ENCODE measurements around the gene TAF11L6. TPM values are rescaled to one million over a fixed set of nuclear protein-coding genes. Genes with fewer than 3 reads are reported as not detected.

The TAF11L6 gene
- total and polyA plus RNA-seq, 2 of the 8 experiments (the other 6 are each of a cell fraction or from before 2014, with no cell fraction given), result not detected

- TF ChIP-seq, protein P1, sequence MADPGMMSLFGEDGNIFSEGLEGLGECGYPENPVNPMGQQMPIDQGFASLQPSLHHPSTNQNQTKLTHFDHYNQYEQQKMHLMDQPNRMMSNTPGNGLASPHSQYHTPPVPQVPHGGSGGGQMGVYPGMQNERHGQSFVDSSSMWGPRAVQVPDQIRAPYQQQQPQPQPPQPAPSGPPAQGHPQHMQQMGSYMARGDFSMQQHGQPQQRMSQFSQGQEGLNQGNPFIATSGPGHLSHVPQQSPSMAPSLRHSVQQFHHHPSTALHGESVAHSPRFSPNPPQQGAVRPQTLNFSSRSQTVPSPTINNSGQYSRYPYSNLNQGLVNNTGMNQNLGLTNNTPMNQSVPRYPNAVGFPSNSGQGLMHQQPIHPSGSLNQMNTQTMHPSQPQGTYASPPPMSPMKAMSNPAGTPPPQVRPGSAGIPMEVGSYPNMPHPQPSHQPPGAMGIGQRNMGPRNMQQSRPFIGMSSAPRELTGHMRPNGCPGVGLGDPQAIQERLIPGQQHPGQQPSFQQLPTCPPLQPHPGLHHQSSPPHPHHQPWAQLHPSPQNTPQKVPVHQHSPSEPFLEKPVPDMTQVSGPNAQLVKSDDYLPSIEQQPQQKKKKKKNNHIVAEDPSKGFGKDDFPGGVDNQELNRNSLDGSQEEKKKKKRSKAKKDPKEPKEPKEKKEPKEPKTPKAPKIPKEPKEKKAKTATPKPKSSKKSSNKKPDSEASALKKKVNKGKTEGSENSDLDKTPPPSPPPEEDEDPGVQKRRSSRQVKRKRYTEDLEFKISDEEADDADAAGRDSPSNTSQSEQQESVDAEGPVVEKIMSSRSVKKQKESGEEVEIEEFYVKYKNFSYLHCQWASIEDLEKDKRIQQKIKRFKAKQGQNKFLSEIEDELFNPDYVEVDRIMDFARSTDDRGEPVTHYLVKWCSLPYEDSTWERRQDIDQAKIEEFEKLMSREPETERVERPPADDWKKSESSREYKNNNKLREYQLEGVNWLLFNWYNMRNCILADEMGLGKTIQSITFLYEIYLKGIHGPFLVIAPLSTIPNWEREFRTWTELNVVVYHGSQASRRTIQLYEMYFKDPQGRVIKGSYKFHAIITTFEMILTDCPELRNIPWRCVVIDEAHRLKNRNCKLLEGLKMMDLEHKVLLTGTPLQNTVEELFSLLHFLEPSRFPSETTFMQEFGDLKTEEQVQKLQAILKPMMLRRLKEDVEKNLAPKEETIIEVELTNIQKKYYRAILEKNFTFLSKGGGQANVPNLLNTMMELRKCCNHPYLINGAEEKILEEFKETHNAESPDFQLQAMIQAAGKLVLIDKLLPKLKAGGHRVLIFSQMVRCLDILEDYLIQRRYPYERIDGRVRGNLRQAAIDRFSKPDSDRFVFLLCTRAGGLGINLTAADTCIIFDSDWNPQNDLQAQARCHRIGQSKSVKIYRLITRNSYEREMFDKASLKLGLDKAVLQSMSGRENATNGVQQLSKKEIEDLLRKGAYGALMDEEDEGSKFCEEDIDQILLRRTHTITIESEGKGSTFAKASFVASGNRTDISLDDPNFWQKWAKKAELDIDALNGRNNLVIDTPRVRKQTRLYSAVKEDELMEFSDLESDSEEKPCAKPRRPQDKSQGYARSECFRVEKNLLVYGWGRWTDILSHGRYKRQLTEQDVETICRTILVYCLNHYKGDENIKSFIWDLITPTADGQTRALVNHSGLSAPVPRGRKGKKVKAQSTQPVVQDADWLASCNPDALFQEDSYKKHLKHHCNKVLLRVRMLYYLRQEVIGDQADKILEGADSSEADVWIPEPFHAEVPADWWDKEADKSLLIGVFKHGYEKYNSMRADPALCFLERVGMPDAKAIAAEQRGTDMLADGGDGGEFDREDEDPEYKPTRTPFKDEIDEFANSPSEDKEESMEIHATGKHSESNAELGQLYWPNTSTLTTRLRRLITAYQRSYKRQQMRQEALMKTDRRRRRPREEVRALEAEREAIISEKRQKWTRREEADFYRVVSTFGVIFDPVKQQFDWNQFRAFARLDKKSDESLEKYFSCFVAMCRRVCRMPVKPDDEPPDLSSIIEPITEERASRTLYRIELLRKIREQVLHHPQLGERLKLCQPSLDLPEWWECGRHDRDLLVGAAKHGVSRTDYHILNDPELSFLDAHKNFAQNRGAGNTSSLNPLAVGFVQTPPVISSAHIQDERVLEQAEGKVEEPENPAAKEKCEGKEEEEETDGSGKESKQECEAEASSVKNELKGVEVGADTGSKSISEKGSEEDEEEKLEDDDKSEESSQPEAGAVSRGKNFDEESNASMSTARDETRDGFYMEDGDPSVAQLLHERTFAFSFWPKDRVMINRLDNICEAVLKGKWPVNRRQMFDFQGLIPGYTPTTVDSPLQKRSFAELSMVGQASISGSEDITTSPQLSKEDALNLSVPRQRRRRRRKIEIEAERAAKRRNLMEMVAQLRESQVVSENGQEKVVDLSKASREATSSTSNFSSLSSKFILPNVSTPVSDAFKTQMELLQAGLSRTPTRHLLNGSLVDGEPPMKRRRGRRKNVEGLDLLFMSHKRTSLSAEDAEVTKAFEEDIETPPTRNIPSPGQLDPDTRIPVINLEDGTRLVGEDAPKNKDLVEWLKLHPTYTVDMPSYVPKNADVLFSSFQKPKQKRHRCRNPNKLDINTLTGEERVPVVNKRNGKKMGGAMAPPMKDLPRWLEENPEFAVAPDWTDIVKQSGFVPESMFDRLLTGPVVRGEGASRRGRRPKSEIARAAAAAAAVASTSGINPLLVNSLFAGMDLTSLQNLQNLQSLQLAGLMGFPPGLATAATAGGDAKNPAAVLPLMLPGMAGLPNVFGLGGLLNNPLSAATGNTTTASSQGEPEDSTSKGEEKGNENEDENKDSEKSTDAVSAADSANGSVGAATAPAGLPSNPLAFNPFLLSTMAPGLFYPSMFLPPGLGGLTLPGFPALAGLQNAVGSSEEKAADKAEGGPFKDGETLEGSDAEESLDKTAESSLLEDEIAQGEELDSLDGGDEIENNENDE (IDR thresholded peaks at IDR 0.05; ENCODE audit: insufficient replicate concordance, low read length), result no peak
- TF ChIP-seq BACH1 (IDR thresholded peaks at IDR 0.05; ENCODE audit: low read length) (no peak), HDAC6 (IDR thresholded peaks at IDR 0.05; ENCODE audit: low read depth, low read length) (no peak), CEBPB (IDR thresholded peaks at IDR 0.05; ENCODE audit: low read depth, low read length) (no peak), CTBP2 (IDR thresholded peaks at IDR 0.05; ENCODE audit: borderline replicate concordance, insufficient read depth, insufficient read length, low read length) (no peak), TAF1 (IDR thresholded peaks at IDR 0.05; ENCODE audit: low read depth, low read length) (no peak), MAX (IDR thresholded peaks at IDR 0.05) (no peak), SUZ12 (IDR thresholded peaks at IDR 0.05; ENCODE audit: low read length) (no peak), RNF2 (IDR thresholded peaks at IDR 0.05; ENCODE audit: borderline replicate concordance, low read depth, low read length, missing control alignments, poor library complexity, severe bottlenecking) (no peak), RBBP5 (IDR thresholded peaks at IDR 0.05; ENCODE audit: borderline replicate concordance, low read depth, low read length) (no peak), SP1 (IDR thresholded peaks at IDR 0.05; ENCODE audit: low read depth, low read length) (no peak), BCL11A (IDR thresholded peaks at IDR 0.05; ENCODE audit: low read depth in 2 of 2, low read length in 2 of 2) (no peak)
Measured at GRCh38 chr5:17497446-17497845, 31.0 kb upstream of the TAF11L6 start (continued).
